ENCODE data around the gene DGKQ. TPM values are rescaled to one million over a fixed set of nuclear protein-coding genes. Genes with fewer than 3 reads are reported as not detected.

Gene DGKQ
- polyA plus RNA-seq, 1 of the 3 experiments (the other 2 are of a cell fraction) = 10.9 TPM

- TF ChIP-seq ZBTB33 (IDR thresholded peaks at IDR 0.05; ENCODE audit: borderline replicate concordance, low read depth) = no peak
- no peak for TF ChIP-seq ELF1 (IDR thresholded peaks at IDR 0.05)
- no peak for TF ChIP-seq TCF12 (IDR thresholded peaks at IDR 0.05)
- TF ChIP-seq RCOR1 (IDR thresholded peaks at IDR 0.05; ENCODE audit: low read length) = no peak
- peak; percentile 75 for TF ChIP-seq GABPA (IDR thresholded peaks at IDR 0.05; ENCODE audit: low read depth)
- TF ChIP-seq EP300 (IDR thresholded peaks at IDR 0.05; ENCODE audit: borderline replicate concordance in 1 of 2, low read depth in 1 of 2, low read length in 1 of 2) = no peak
- peak; percentile 21; the same call in 1 of the 2 replicates for TF ChIP-seq USF2 (IDR thresholded peaks at IDR 0.05; ENCODE audit: borderline replicate concordance, low read depth, low read length)
- no peak for TF ChIP-seq RXRA (IDR thresholded peaks at IDR 0.05; ENCODE audit: borderline replicate concordance, low read depth)
- no peak for TF ChIP-seq GATA2 (CRISPR knock-in tag; IDR thresholded peaks at IDR 0.05)
- TF ChIP-seq RAD21 (IDR thresholded peaks at IDR 0.05; ENCODE audit: low read length) = peak; percentile 66
- peak; percentile 20 for TF ChIP-seq CHD2 (IDR thresholded peaks at IDR 0.05; ENCODE audit: low read length, partially characterized antibody)
- no peak for TF ChIP-seq PBX3 (IDR thresholded peaks at IDR 0.05)
- 0 out of 2 replicates have a peak, but pooled peaks have one; percentile 1 for TF ChIP-seq NRF1 (IDR thresholded peaks at IDR 0.05; ENCODE audit: low read depth, low read length)
- no peak for TF ChIP-seq TEAD4 (IDR thresholded peaks at IDR 0.05; ENCODE audit: borderline replicate concordance, insufficient read depth)
- no peak for TF ChIP-seq RFX5 (IDR thresholded peaks at IDR 0.05; ENCODE audit: low read length)
- TF ChIP-seq REST (IDR thresholded peaks at IDR 0.05; ENCODE audit: low read depth, low read length) = no peak
- TF ChIP-seq TAF1 (IDR thresholded peaks at IDR 0.05; ENCODE audit: borderline replicate concordance, low read depth, low read length) = 0 out of 2 replicates have a peak, but pooled peaks have one; percentile 33
- TF ChIP-seq MAX (IDR thresholded peaks at IDR 0.05; ENCODE audit: low read depth) = peak; percentile 87
- TF ChIP-seq FOXM1 (IDR thresholded peaks at IDR 0.05; ENCODE audit: low read depth) = no peak
- TF ChIP-seq YY1 (IDR thresholded peaks at IDR 0.05; ENCODE audit: low read depth) = no peak
- TF ChIP-seq MEF2A (IDR thresholded peaks at IDR 0.05; ENCODE audit: borderline replicate concordance, low read depth) = no peak
- TF ChIP-seq NFIC (IDR thresholded peaks at IDR 0.05; ENCODE audit: borderline replicate concordance) = no peak
- TF ChIP-seq JUND (IDR thresholded peaks at IDR 0.05) = no peak
Observed at GRCh38 chr4:986879-987623, 13.7 kb upstream of the DGKQ start, which contains the start of gene IDUA (continued).
